Effector memory CD8-positive, alpha-beta T cell (primary cell): ENCODE measurements around the gene ACLY.
"Not testable (repeated sequence)": the region's sequence is repeated elsewhere in the genome, so short reads cannot be mapped to it uniquely, and the experiment has no call there.

Experiments used
- ATAC-seq: fragments of 150-1000 bp; cut with Tn5 transposase; replicated peaks from 2 replicates; pipeline ENCODE4 v1.10.0; 2021; ENCODE audit warnings: mild to moderate bottlenecking, moderate library complexity
- DNase-seq, 3 experiments: peaks; one replicate each; pipeline ENCODE4 v3.0.0; 2021
- H3K27ac Mint-ChIP-seq, 2 donors: one replicate each; pipeline ENCODE4 v1.8.0; 2022; ENCODE audit warnings: mild to moderate bottlenecking in 2 of 2, mixed read lengths in 2 of 2, moderate library complexity in 2 of 2
- H3K27me3 Mint-ChIP-seq, 2 donors: one replicate each; pipeline ENCODE4 v1.8.0; 2022; ENCODE audit warnings: mixed read lengths in 2 of 2
- H3K36me3 Mint-ChIP-seq: one replicate; pipeline ENCODE4 v1.8.0; 2022; ENCODE audit warnings: mild to moderate bottlenecking, moderate library complexity, mixed read lengths; ENCODE audit not compliant: insufficient read depth
- H3K4me1 Mint-ChIP-seq, 2 donors: one replicate each; pipeline ENCODE4 v1.8.0; 2022; ENCODE audit warnings: low read depth in 2 of 2, mixed read lengths in 2 of 2
- H3K4me3 Mint-ChIP-seq, 2 donors: one replicate each; pipeline ENCODE4 v1.8.0; 2022; ENCODE audit warnings: mild to moderate bottlenecking in 2 of 2, mixed read lengths in 2 of 2, moderate library complexity in 2 of 2
- H3K9me3 Mint-ChIP-seq, 2 donors: one replicate each; pipeline ENCODE4 v1.8.0; 2022; ENCODE audit warnings: mixed read lengths in 2 of 2

ACLY gene

GRCh38 chr17:41869426-41869825 lies 49.3 kb downstream of the ACLY start:
- no peaks in the 10 kb centered on the region for H3K9me3 Mint-ChIP-seq
- ATAC-seq, result no peak
- peaks cover 64% of the 10 kb centered on the region for H3K36me3 Mint-ChIP-seq
- no peak for DNase-seq
- no peak overlapping the region for H3K27ac Mint-ChIP-seq
- H3K4me3 Mint-ChIP-seq, result no peak overlapping the region
- no peaks in the 10 kb centered on the region for H3K27me3 Mint-ChIP-seq
- peaks cover 0 to 3% of the 10 kb centered on the region in 2 donors for H3K4me1 Mint-ChIP-seq

- H3K36me3 Mint-ChIP-seq, result peaks cover 59% of the 10 kb centered on the region
- no peaks in the 10 kb centered on the region for H3K9me3 Mint-ChIP-seq
- no peaks in the 10 kb centered on the region for H3K27me3 Mint-ChIP-seq
- no peak for DNase-seq
- ATAC-seq, result no peak
- no peak overlapping the region for H3K4me3 Mint-ChIP-seq
- H3K27ac Mint-ChIP-seq, result no peak overlapping the region
- peaks cover 0 to 3% of the 10 kb centered on the region in 2 donors for H3K4me1 Mint-ChIP-seq
Observed at GRCh38 chr17:41868568-41868967, 50.2 kb downstream of the ACLY start.

GRCh38 chr17:41865596-41865893 lies 53.2 kb downstream of the ACLY start:
- no peak for DNase-seq
- Mint-ChIP-seq H3K4me1 (peaks cover 8 to 12% of the 10 kb centered on the region in 2 donors), H3K9me3 (no peaks in the 10 kb centered on the region), H3K27me3 (no peaks in the 10 kb centered on the region), H3K27ac (no peak overlapping the region), H3K36me3 (peaks cover 32% of the 10 kb centered on the region), H3K4me3 (no peak overlapping the region)
- peak; percentile 11 for ATAC-seq

GRCh38 chr17:41864836-41865595 lies 53.7 kb downstream of the ACLY start, which contains the start of gene KLHL11:
KLHL11 (minus strand) TSS chr17:41865423; CDS start chr17:41865370, 53 bp downstream.
- Mint-ChIP-seq H3K4me3 (no peak within 1 kb of the TSS), H3K4me1 (peaks cover 9 to 15% of the 10 kb centered on the region in 2 donors), H3K9me3 (no peaks in the 10 kb centered on the region), H3K27me3 (no peaks in the 10 kb centered on the region), H3K27ac (no peak within 1 kb of the TSS), H3K36me3 (peaks cover 31% of the 10 kb centered on the region)
- DNase-seq (peak; percentile 81 to 84 (median 81)), ATAC-seq (peak; percentile 88)

GRCh38 chr17:41864498-41864835 lies 54.3 kb downstream of the ACLY start:
- ATAC-seq (peak; percentile 49), DNase-seq (no peak)
- Mint-ChIP-seq H3K27ac (no peak overlapping the region), H3K27me3 (no peaks in the 10 kb centered on the region), H3K36me3 (peaks cover 27% of the 10 kb centered on the region), H3K4me1 (peaks cover 11 to 15% of the 10 kb centered on the region in 2 donors), H3K9me3 (no peaks in the 10 kb centered on the region), H3K4me3 (no peak overlapping the region)

GRCh38 chr17:41863074-41863848 lies 55.5 kb downstream of the ACLY start:
- Mint-ChIP-seq H3K9me3 (no peaks in the 10 kb centered on the region), H3K4me3 (no peak overlapping the region), H3K36me3 (peaks cover 17% of the 10 kb centered on the region), H3K4me1 (peaks cover 11 to 24% of the 10 kb centered on the region in 2 donors), H3K27ac (no peak overlapping the region), H3K27me3 (no peaks in the 10 kb centered on the region)
- ATAC-seq (peak; percentile 25), DNase-seq (peak; percentile 2 to 13 (median 9))

- no peak for DNase-seq
- H3K36me3 Mint-ChIP-seq, result peaks cover 16% of the 10 kb centered on the region
- no peaks in the 10 kb centered on the region for H3K9me3 Mint-ChIP-seq
- peak overlapping the region in 1 of 2 donors; percentile 14 for H3K4me3 Mint-ChIP-seq
- ATAC-seq, result no peak
- peaks cover 14 to 43% of the 10 kb centered on the region in 2 donors for H3K4me1 Mint-ChIP-seq
- H3K27ac Mint-ChIP-seq, result no peak overlapping the region
- no peaks in the 10 kb centered on the region for H3K27me3 Mint-ChIP-seq
Observed at GRCh38 chr17:41860254-41860931, 58.4 kb downstream of the ACLY start.

GRCh38 chr17:41851382-41851781 lies 67.4 kb downstream of the ACLY start:
- not testable (repeated sequence) for H3K27ac Mint-ChIP-seq, DNase-seq, H3K27me3 Mint-ChIP-seq, H3K9me3 Mint-ChIP-seq, ATAC-seq, H3K4me3 Mint-ChIP-seq
- H3K4me1 Mint-ChIP-seq, result peaks cover 18 to 33% of the 10 kb centered on the region in 2 donors
- H3K36me3 Mint-ChIP-seq, result peaks cover 46% of the 10 kb centered on the region

- Mint-ChIP-seq H3K36me3 (peaks cover 38% of the 10 kb centered on the region), H3K9me3 (no peaks in the 10 kb centered on the region), H3K27me3 (no peaks in the 10 kb centered on the region), H3K4me1 (peaks cover 17 to 25% of the 10 kb centered on the region in 2 donors), H3K4me3 (no peak overlapping the region), H3K27ac (no peak overlapping the region)
- ATAC-seq (no peak), DNase-seq (no peak)
Observed at GRCh38 chr17:41849251-41849990, 69.3 kb downstream of the ACLY start.

GRCh38 chr17:41848788-41849187 lies 70.0 kb downstream of the ACLY start:
- DNase-seq (no peak), ATAC-seq (no peak)
- Mint-ChIP-seq H3K27ac (no peak overlapping the region), H3K36me3 (peaks cover 34% of the 10 kb centered on the region), H3K27me3 (no peaks in the 10 kb centered on the region), H3K9me3 (no peaks in the 10 kb centered on the region), H3K4me3 (no peak overlapping the region), H3K4me1 (peaks cover 17 to 25% of the 10 kb centered on the region in 2 donors)

- H3K4me3 Mint-ChIP-seq, result no peak overlapping the region
- no peak for ATAC-seq
- peaks cover 6 to 14% of the 10 kb centered on the region in 2 donors for H3K4me1 Mint-ChIP-seq
- H3K9me3 Mint-ChIP-seq, result no peaks in the 10 kb centered on the region
- no peak overlapping the region for H3K27ac Mint-ChIP-seq
- H3K27me3 Mint-ChIP-seq, result no peaks in the 10 kb centered on the region
- no peak for DNase-seq
- H3K36me3 Mint-ChIP-seq, result peaks cover 3% of the 10 kb centered on the region
Observed at GRCh38 chr17:41844971-41845370, 73.8 kb downstream of the ACLY start.

GRCh38 chr17:41840781-41841180 lies 78.0 kb downstream of the ACLY start:
- H3K27ac Mint-ChIP-seq, H3K4me1 Mint-ChIP-seq, H3K4me3 Mint-ChIP-seq, DNase-seq, H3K9me3 Mint-ChIP-seq, ATAC-seq, H3K36me3 Mint-ChIP-seq, H3K27me3 Mint-ChIP-seq: not testable (repeated sequence)

- not testable (repeated sequence) for H3K4me3 Mint-ChIP-seq, ATAC-seq, H3K27ac Mint-ChIP-seq, H3K27me3 Mint-ChIP-seq, H3K9me3 Mint-ChIP-seq, H3K4me1 Mint-ChIP-seq, H3K36me3 Mint-ChIP-seq, DNase-seq
Observed at GRCh38 chr17:41839448-41839847, 79.3 kb downstream of the ACLY start.
